Spleen (tissue), 11 donors: ENCODE data around the gene CCDC69. TPM values are rescaled to one million over a fixed set of nuclear protein-coding genes. Genes with fewer than 3 reads are reported as not detected.

Experiments
- DNase-seq: peaks from one replicate; pipeline ENCODE4 v3.0.0-alpha.2; 2020
- H3K27ac ChIP-seq, 8 donors: fragments of 200-600 bp; sonication (generic) in 7 of 8; 1 replicate in 4 of 8; 2 replicates in 4 of 8; pipeline versions ENCODE4 v1.5.0 to v1.8.0; 2016 to 2021; ENCODE audit warnings: inconsistent platforms in 4 of 8, mild to moderate bottlenecking in 4 of 8, moderate library complexity in 1 of 8
- H3K27me3 ChIP-seq, 7 donors: fragments of 200-600 bp; sonication (generic) in 6 of 7; replicated peaks in 1 of 7; 1 replicate in 4 of 7; 2 replicates in 3 of 7; pipeline versions ENCODE4 v1.5.0 to v1.8.0; 2016 to 2021; ENCODE audit warnings: inconsistent platforms in 3 of 7, mild to moderate bottlenecking in 1 of 7
- H3K36me3 ChIP-seq, 6 donors: fragments of 200-600 bp; sonication (generic) in 5 of 6; 1 replicate in 4 of 6; 2 replicates in 2 of 6; pipeline versions ENCODE4 v1.5.0 to v1.8.0; 2016 to 2021; ENCODE audit warnings: inconsistent platforms in 2 of 6
- H3K4me1 ChIP-seq, 6 donors: fragments of 200-600 bp; sonication (generic) in 5 of 6; 1 replicate in 3 of 6; 2 replicates in 3 of 6; pipeline versions ENCODE4 v1.5.0 to v1.8.0; 2016 to 2021; ENCODE audit warnings: inconsistent platforms in 3 of 6
- H3K4me3 ChIP-seq, 8 donors: fragments of 200-600 bp; sonication (generic) in 7 of 8; 1 replicate in 4 of 8; 2 replicates in 4 of 8; pipeline versions ENCODE4 v1.5.0 to v1.8.0; 2016 to 2021; ENCODE audit warnings: inconsistent platforms in 4 of 8, mild to moderate bottlenecking in 4 of 8, moderate library complexity in 2 of 8
- H3K9me3 ChIP-seq, 8 donors: fragments of 200-600 bp; sonication (generic) in 7 of 8; 1 replicate in 4 of 8; 2 replicates in 4 of 8; pipeline versions ENCODE4 v1.5.0 to v1.8.0; 2016 to 2021; ENCODE audit warnings: inconsistent platforms in 4 of 8
- POLR2A ChIP-seq, 3 donors: fragments of 450-650 bp; IDR thresholded peaks; one replicate each; pipeline ENCODE4 v1.5.1; 2017; ENCODE audit warnings: antibody characterized with exemption in 3 of 3, mild to moderate bottlenecking in 1 of 3
- POLR2AphosphoS5 ChIP-seq, 3 donors: sonication (generic); formaldehyde crosslinking; IDR thresholded peaks; one replicate each; pipeline ENCODE4 v1.5.1; 2017; ENCODE audit warnings: antibody characterized with exemption in 3 of 3
- WGBS, 5 donors: extraction: QIAGEN DNeasy Blood & Tissue Kit in 3 of 5; methylation state at CpG; one replicate each; pipeline versions ENCODE4 v1.1.5 to v1.1.7; 2013 to 2018; 5-methylcytosine and 5-hydroxymethylcytosine counted together
- intact Hi-C: fragments of 100-400 bp; cut with DNase I; formaldehyde crosslinking; loops from one replicate; pipeline ENCODE4 v1.15.0; 2023; ENCODE audit warnings: low total_unique reads
- polyA plus RNA-seq, 3 donors: library from polyadenylated mRNA; stranded (reverse); fragments of 200-250 nt; gene quantifications; one replicate each; pipeline ENCODE4 v1.2.1, GENCODE V29; 2013
- total RNA-seq, 7 donors: library from RNA; depleted of rRNA in 3 of 7; stranded (reverse); fragments of >200 nt in 3 of 7; fragmentation: NEBNext Ultra II Directional in 4 of 7; extraction: Animal tissue kit (Norgen Biotek cat#: 25700) in 4 of 7; gene quantifications; one replicate each; pipeline versions ENCODE4 v1.1.0 to v1.2.1, GENCODE V29; 2016 to 2021
- TF ChIP-seq, protein P1 (sequence below), 11 experiments: fragments of 200-600 bp in 7 of 11; fragments of 450-650 bp in 4 of 11; sonication (generic) in 4 of 11; IDR thresholded peaks in 8 of 11; conservative IDR thresholded peaks in 3 of 11; 1 replicate in 7 of 11; 2 replicates in 4 of 11; pipeline versions ENCODE4 v1.4.0 to v1.8.0; 2016 to 2021; ENCODE audit warnings: antibody characterized with exemption in 11 of 11, inconsistent platforms in 4 of 11, mild to moderate bottlenecking in 1 of 11
- donor health status: healthy with polysubstance abuse.
- donor health status: DM: no; HTN: no; CAD: no; lungs with moderate emphysema.
- donor health status: DM: no; HTN: no; CAD: no.
- donor health status: Bipolar disorder and iron deficiency.
- donor health status: healthy.
- donor health status: DM: no; HTN: no; CAD: no.
- donor health status: DM: yes; HTN: yes; CAD: no.

Gene CCDC69
- total and polyA plus RNA-seq, 10 donors: 37.7 to 145 (median 94.9) TPM

DNA sequence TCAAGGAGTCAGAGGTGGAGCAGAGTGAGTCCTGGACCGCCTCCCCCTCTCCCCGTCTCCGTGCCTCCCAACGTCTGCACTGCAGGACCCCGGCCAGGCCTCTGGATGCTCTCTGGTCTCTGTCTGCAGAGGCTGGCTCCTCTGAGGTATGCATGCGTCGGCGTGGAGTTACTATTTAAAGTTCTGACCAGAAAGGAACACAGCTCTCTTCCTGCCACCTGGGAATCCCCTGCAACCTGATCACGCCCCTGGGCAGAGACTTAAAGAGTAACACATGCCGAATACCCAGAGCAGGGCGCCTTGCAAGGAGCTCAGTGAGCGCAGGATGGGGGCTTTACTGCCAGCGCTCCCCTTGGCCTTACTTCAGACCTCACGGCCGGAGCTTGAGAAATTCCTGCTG, 82.4 kb downstream of the CCDC69 start:
- H3K4me3 ChIP-seq: peak overlapping the region in 5 of 8 donors; percentile 13 to 57 (median 17)
- TF ChIP-seq POLR2A (IDR thresholded peaks at IDR 0.05) (no peak), POLR2AphosphoS5 (IDR thresholded peaks at IDR 0.05) (peak; percentile 52 to 79 (median 77))
- TF ChIP-seq, protein P1, sequence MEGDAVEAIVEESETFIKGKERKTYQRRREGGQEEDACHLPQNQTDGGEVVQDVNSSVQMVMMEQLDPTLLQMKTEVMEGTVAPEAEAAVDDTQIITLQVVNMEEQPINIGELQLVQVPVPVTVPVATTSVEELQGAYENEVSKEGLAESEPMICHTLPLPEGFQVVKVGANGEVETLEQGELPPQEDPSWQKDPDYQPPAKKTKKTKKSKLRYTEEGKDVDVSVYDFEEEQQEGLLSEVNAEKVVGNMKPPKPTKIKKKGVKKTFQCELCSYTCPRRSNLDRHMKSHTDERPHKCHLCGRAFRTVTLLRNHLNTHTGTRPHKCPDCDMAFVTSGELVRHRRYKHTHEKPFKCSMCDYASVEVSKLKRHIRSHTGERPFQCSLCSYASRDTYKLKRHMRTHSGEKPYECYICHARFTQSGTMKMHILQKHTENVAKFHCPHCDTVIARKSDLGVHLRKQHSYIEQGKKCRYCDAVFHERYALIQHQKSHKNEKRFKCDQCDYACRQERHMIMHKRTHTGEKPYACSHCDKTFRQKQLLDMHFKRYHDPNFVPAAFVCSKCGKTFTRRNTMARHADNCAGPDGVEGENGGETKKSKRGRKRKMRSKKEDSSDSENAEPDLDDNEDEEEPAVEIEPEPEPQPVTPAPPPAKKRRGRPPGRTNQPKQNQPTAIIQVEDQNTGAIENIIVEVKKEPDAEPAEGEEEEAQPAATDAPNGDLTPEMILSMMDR (IDR thresholded peaks at IDR 0.05 in 8 of 11, conservative IDR thresholded peaks at IDR 0.05 in 3 of 11): no peak
- intact Hi-C loops: no loop called here
- peak; percentile 85 for DNase-seq
- no peaks in the 10 kb centered on the region for H3K9me3 ChIP-seq
- H3K36me3 ChIP-seq: peaks cover 0 to 100% (median 50%) of the 10 kb centered on the region in 6 donors
- H3K27me3 ChIP-seq: no peaks in the 10 kb centered on the region
- H3K27ac ChIP-seq: peak overlapping the region; percentile 37 to 96 (median 60)
- H3K4me1 ChIP-seq: peaks cover 36 to 97% (median 78%) of the 10 kb centered on the region in 6 donors
- 27 to 49% (median 36%) methylated on average over 15 of the region's 15 CpGs for WGBS, 5 donors

GRCh38 chr5:151140686-151141459, 83.0 kb downstream of the CCDC69 start:
- DNase-seq: no peak
- intact Hi-C loops: no loop called here
- TF ChIP-seq, protein P1 (IDR thresholded peaks at IDR 0.05 in 8 of 11, conservative IDR thresholded peaks at IDR 0.05 in 3 of 11): no peak
- TF ChIP-seq POLR2AphosphoS5 (IDR thresholded peaks at IDR 0.05) (no peak), POLR2A (IDR thresholded peaks at IDR 0.05) (no peak)
- Histone ChIP-seq H3K9me3 (no peaks in the 10 kb centered on the region), H3K4me1 (peaks cover 31 to 97% (median 72%) of the 10 kb centered on the region in 6 donors), H3K4me3 (peak overlapping the region in 5 of 8 donors; percentile 13 to 57 (median 17)), H3K36me3 (peaks cover 0 to 100% (median 50%) of the 10 kb centered on the region in 6 donors), H3K27ac (peak overlapping the region; percentile 37 to 96 (median 60)), H3K27me3 (no peaks in the 10 kb centered on the region)
- WGBS, 5 donors: 76 to 90% (median 83%) methylated on average over 7 of the region's 7 CpGs

DNA sequence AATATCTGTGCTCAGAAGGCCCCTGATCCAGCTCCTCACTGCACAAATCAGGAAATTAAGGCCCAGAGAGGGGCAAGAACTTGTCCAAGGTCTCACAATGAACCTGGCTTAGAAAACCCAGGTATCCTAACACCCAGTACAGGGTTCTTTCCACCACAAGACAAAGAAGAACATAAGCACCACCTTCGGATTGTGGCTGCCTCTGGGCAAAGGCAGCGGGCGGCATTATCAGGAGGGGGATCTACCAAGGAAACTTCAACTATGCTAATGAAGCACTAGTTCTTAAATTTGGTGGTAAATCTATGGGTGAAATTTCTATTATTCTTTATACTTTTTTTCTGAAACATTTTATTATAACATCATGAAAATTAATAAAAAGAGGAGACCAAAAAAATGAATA, 84.2 kb downstream of the CCDC69 start:
- Histone ChIP-seq H3K27ac (peak overlapping the region in 6 of 8 donors; percentile 9 to 96 (median 63)), H3K9me3 (no peaks in the 10 kb centered on the region), H3K36me3 (peaks cover 0 to 100% (median 57%) of the 10 kb centered on the region in 6 donors), H3K27me3 (no peaks in the 10 kb centered on the region), H3K4me1 (peaks cover 29 to 97% (median 70%) of the 10 kb centered on the region in 6 donors), H3K4me3 (no peak overlapping the region)
- WGBS, 5 donors: 75 to 89% (median 83%) methylated on average over 3 of the region's 3 CpGs
- no peak for DNase-seq
- intact Hi-C loops: no loop called here
- TF ChIP-seq, protein P1 (IDR thresholded peaks at IDR 0.05 in 8 of 11, conservative IDR thresholded peaks at IDR 0.05 in 3 of 11): no peak
- TF ChIP-seq POLR2AphosphoS5 (IDR thresholded peaks at IDR 0.05) (no peak), POLR2A (IDR thresholded peaks at IDR 0.05) (no peak)

DNA sequence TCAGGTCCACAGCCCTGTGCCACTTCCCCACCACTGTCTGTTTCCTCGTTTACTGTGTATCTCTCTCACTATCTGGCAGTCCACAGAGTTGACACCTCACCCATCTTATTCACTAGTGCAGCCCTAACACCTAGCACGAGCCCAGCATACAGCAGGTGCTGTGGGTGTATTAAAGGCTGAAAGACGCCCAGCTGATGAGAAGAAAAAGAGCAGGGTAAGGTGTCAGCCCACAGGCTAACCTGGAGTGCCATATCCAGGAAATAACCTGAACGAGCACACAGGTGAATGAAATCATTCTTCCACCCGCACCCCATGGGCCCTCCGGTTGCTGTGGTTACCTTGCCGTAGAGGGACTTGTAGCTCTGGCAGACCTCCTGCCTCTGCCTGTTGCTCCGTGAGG, 84.9 kb downstream of the CCDC69 start:
- Histone ChIP-seq H3K27me3 (no peaks in the 10 kb centered on the region), H3K4me1 (peaks cover 35 to 97% (median 70%) of the 10 kb centered on the region in 6 donors), H3K36me3 (peaks cover 0 to 100% (median 63%) of the 10 kb centered on the region in 6 donors), H3K27ac (peak overlapping the region in 7 of 8 donors; percentile 6 to 96 (median 57)), H3K9me3 (no peaks in the 10 kb centered on the region), H3K4me3 (no peak overlapping the region)
- no peak for DNase-seq
- intact Hi-C loops: no loop called here
- WGBS, 5 donors: 66 to 87% (median 79%) methylated on average over 8 of the region's 8 CpGs
- TF ChIP-seq POLR2A (IDR thresholded peaks at IDR 0.05) (no peak), POLR2AphosphoS5 (IDR thresholded peaks at IDR 0.05) (no peak)
- TF ChIP-seq, protein P1 (IDR thresholded peaks at IDR 0.05 in 8 of 11, conservative IDR thresholded peaks at IDR 0.05 in 3 of 11): no peak
